Esophagus squamous epithelium (tissue), 5 donors: ENCODE results near the gene NR4A1. TPM values are rescaled to one million over a fixed set of nuclear protein-coding genes. Genes with fewer than 3 reads are reported as not detected.
A peak's percentile ranks its signal among the peaks of the same experiment; 100 is the strongest.

Experiments used
- DNase-seq: peaks from one replicate; lab custom pipeline; 2025; lab: John Stamatoyannopoulos, UW
- H3K27ac ChIP-seq, 4 donors: fragments of 200-600 bp; sonication (generic); one replicate each; pipeline ENCODE4 v1.5.1; 2016 to 2019; ENCODE audit warnings: mild to moderate bottlenecking in 1 of 4
- H3K27me3 ChIP-seq, 4 donors: fragments of 200-600 bp; sonication (generic); 1 replicate in 3 of 4; 2 replicates in 1 of 4; pipeline versions ENCODE4 v1.5.1 to v1.6.0; 2017 to 2021; ENCODE audit warnings: antibody characterized with exemption in 1 of 4
- H3K36me3 ChIP-seq, 3 donors: fragments of 200-600 bp; sonication (generic); one replicate each; pipeline ENCODE4 v1.5.1; 2016 to 2019
- H3K4me1 ChIP-seq, 3 donors: fragments of 200-600 bp; sonication (generic); one replicate each; pipeline ENCODE4 v1.5.1; 2017 to 2019
- H3K4me3 ChIP-seq, 4 donors: fragments of 200-600 bp; sonication (generic); 1 replicate in 3 of 4; 2 replicates in 1 of 4; pipeline ENCODE4 v1.5.1; 2016 to 2019; ENCODE audit warnings: mild to moderate bottlenecking in 2 of 4, moderate library complexity in 1 of 4
- H3K9me3 ChIP-seq, 3 donors: fragments of 200-600 bp; sonication (generic); one replicate each; pipeline ENCODE4 v1.5.1; 2016 to 2019
- POLR2A ChIP-seq, 4 donors: fragments of 450-650 bp; IDR thresholded peaks; one replicate each; pipeline ENCODE4 v1.6.1; 2017; ENCODE audit warnings: antibody characterized with exemption in 4 of 4, mild to moderate bottlenecking in 4 of 4, moderate library complexity in 3 of 4
- WGBS, 2 donors: methylation state at CpG; one replicate each; pipeline ENCODE4 v1.1.5; 2018; 5-methylcytosine and 5-hydroxymethylcytosine counted together
- intact Hi-C: fragments of 100-400 bp; cut with DNase I; formaldehyde crosslinking; loops from one replicate; pipeline ENCODE4 v1.15.0; 2022
- total RNA-seq, 4 donors: library from RNA; depleted of rRNA; stranded (reverse); fragments of >200 nt; gene quantifications; one replicate each; pipeline ENCODE4 v1.1.0, GENCODE V29; 2016
- TF ChIP-seq, protein P1 (sequence below), 6 experiments: fragments of 450-650 bp in 4 of 6; fragments of 200-600 bp in 2 of 6; sonication (generic) in 2 of 6; IDR thresholded peaks; one replicate each; pipeline ENCODE4 v1.5.1; 2016 to 2019; ENCODE audit warnings: antibody characterized with exemption in 6 of 6, mild to moderate bottlenecking in 4 of 6, moderate library complexity in 4 of 6
- donor health status: DM: yes; HTN: yes; CAD: no.

The NR4A1 gene
- total RNA-seq, 4 donors from 2014 or later: 3.4 to 12.6 (median 5.6) TPM

DNA sequence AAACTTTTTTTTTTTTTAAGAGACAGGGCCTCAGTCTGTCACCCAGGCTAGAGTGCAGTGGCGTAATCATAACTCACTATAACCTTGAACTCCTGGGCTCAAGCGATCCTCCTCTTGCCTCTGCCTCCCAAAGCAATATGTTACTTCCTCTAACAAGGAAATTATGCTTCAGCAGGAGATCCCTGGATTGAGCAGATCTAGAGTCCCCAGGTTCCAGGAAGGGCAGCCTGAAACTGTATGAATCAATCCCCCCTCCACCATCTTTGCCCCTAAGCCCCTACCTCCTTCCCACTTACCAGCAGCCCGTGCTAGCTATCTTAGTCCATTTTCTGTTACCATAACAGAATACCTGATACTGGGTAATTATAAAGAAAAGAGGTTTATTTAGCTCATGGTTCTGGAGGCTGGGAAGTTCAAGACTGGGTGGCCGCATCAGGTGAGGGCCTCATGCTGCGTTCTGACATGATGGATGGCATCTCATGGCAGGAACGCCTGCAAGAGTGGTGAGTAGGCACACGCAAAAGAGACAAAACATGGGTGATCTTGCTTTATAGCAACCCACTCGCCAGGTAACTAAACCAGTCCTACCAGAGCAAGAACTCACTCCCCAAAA lies 39.5 kb upstream of the NR4A1 start:
- 89 to 91% methylated on average over 8 of the region's 8 CpGs for WGBS, 2 donors
- TF ChIP-seq, protein P1, sequence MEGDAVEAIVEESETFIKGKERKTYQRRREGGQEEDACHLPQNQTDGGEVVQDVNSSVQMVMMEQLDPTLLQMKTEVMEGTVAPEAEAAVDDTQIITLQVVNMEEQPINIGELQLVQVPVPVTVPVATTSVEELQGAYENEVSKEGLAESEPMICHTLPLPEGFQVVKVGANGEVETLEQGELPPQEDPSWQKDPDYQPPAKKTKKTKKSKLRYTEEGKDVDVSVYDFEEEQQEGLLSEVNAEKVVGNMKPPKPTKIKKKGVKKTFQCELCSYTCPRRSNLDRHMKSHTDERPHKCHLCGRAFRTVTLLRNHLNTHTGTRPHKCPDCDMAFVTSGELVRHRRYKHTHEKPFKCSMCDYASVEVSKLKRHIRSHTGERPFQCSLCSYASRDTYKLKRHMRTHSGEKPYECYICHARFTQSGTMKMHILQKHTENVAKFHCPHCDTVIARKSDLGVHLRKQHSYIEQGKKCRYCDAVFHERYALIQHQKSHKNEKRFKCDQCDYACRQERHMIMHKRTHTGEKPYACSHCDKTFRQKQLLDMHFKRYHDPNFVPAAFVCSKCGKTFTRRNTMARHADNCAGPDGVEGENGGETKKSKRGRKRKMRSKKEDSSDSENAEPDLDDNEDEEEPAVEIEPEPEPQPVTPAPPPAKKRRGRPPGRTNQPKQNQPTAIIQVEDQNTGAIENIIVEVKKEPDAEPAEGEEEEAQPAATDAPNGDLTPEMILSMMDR (IDR thresholded peaks at IDR 0.05): no peak
- no peak for TF ChIP-seq POLR2A (IDR thresholded peaks at IDR 0.05)
- no peak overlapping the region for H3K4me3 ChIP-seq
- no peak for DNase-seq
- H3K27ac ChIP-seq: peak overlapping the region in 3 of 4 donors; percentile 90 to 96 (median 92)
- peaks cover 0 to 12% (median 3%) of the 10 kb centered on the region in 4 donors for H3K27me3 ChIP-seq
- intact Hi-C loops: no loop called here
- H3K4me1 ChIP-seq: peaks cover 8 to 70% (median 18%) of the 10 kb centered on the region in 3 donors
- peaks cover 0 to 42% (median 0%) of the 10 kb centered on the region in 3 donors for H3K36me3 ChIP-seq
- no peaks in the 10 kb centered on the region for H3K9me3 ChIP-seq

DNA sequence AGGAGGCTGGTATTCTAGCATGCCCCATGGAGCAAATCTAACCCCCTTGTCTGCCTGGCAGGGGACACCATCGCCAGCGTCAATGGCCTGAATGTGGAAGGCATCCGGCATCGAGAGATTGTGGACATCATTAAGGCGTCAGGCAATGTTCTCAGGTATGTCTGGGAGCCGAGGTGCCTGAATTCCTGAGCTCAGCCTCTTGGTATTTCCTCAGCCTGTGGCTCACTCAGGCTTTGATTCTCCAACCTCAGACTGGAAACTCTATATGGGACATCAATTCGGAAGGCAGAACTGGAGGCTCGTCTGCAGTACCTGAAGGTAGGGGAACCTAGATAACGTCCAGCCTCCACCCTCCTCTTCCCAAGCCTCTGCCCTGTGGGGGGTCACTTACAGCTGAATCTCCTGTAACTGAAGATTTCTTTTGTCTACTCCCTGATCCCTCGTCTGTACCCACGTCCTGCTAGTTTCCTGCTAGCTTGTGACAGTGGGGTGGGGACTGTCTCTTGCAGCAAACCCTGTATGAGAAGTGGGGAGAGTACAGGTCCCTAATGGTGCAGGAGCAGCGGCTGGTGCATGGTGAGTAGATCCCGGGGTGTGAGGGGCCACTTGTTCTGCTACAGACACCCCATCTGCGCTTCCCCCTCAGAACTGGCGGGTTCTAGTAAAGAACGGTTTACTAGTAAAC lies 37.5 kb upstream of the NR4A1 start:
- WGBS, 2 donors: 74 to 91% methylated on average over 14 to 15 of the region's 16 CpGs
- Histone ChIP-seq H3K9me3 (no peaks in the 10 kb centered on the region), H3K36me3 (peaks cover 0 to 42% (median 0%) of the 10 kb centered on the region in 3 donors), H3K27ac (no peak overlapping the region), H3K4me1 (peaks cover 5 to 49% (median 9%) of the 10 kb centered on the region in 3 donors), H3K27me3 (no peaks in the 10 kb centered on the region), H3K4me3 (no peak overlapping the region)
- TF ChIP-seq, protein P1 (IDR thresholded peaks at IDR 0.05): no peak
- TF ChIP-seq POLR2A (IDR thresholded peaks at IDR 0.05): no peak
- DNase-seq: no peak
- intact Hi-C loops: no loop called here

DNA sequence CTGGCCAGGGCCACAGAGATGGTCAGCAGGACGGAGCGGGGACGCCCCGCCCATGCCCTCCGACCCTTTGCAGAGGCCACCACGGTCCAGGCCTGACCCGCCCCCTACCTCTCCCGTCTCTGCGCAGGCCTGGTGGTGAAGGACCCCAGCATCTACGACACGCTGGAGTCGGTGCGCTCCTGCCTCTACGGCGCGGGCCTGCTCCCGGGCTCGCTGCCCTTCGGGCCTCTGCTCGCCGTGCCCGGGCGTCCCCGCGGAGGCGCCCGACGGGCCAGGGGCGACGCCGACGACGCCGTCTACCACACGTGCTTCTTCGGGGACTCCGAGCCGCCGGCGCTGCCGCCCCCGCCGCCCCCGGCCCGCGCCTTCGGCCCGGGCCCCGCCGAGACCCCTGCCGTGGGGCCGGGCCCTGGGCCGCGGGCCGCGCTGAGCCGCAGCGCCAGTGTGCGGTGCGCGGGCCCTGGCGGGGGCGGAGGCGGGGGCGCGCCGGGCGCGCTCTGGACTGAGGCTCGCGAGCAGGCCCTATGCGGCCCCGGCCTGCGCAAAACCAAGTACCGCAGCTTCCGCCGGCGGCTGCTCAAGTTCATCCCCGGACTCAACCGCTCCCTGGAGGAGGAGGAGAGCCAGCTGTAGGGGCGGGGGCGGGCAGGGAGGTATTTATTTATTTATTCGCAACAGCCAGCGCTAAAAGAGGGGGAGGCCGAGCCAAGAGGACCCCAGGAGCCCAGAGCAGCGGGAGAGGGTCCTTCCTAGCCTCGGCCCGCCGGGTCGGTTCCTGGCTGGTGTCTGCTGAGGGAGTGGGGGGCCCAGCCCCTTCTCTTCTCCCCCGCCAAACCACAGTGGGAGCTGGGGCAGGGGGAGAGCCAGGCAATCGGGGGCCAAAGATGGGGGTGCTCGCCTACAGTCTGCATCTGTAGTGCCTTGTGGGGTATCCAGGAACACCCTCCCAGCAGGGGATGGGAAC lies 36.4 kb upstream of the NR4A1 start:
- TF ChIP-seq POLR2A (IDR thresholded peaks at IDR 0.05): no peak
- TF ChIP-seq, protein P1 (IDR thresholded peaks at IDR 0.05): no peak
- peaks cover 0 to 42% (median 0%) of the 10 kb centered on the region in 3 donors for H3K36me3 ChIP-seq
- no peak for DNase-seq
- H3K27me3 ChIP-seq: peaks cover 0 to 2% (median 0%) of the 10 kb centered on the region in 4 donors
- intact Hi-C loops: no loop called here
- peaks cover 5 to 38% (median 9%) of the 10 kb centered on the region in 3 donors for H3K4me1 ChIP-seq
- H3K4me3 ChIP-seq: no peak overlapping the region
- no peak overlapping the region for H3K27ac ChIP-seq
- H3K9me3 ChIP-seq: no peaks in the 10 kb centered on the region
- 83 to 94% methylated on average over 7 to 9 of the region's 93 CpGs for WGBS, 2 donors

DNA sequence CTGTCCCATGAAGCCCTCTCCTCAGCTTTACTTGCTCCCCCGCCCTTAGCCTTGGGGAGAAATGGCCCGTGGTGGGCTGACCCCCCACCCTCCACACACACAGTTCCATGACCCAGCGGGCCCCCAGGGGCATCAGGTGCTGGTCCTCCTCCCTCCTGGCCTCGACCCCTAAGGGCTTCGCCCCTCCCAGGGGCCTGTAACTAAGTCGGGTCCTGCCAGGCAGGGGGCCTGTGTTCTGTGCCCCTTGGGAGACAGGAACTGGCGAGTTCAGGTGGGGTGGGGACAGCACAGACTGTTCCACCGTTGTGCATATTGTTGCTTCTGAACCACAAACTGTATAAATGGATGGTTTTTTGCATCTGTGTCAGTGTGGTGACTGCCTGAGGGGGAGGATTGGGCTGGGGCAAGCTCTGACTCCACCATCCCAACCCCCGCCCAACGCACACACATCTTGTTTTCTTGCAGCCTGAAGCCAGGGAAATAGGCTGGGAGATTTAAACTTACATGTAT lies 35.7 kb upstream of the NR4A1 start:
- no peak for TF ChIP-seq POLR2A (IDR thresholded peaks at IDR 0.05)
- TF ChIP-seq, protein P1 (IDR thresholded peaks at IDR 0.05): no peak
- Histone ChIP-seq H3K4me1 (peaks cover 5 to 33% (median 7%) of the 10 kb centered on the region in 3 donors), H3K36me3 (peaks cover 0 to 42% (median 0%) of the 10 kb centered on the region in 3 donors), H3K27me3 (peaks cover 0 to 2% (median 0%) of the 10 kb centered on the region in 4 donors), H3K9me3 (no peaks in the 10 kb centered on the region), H3K27ac (no peak overlapping the region), H3K4me3 (no peak overlapping the region)
- intact Hi-C loops: no loop called here
- WGBS, 2 donors: 46 to 66% methylated on average over 5 to 7 of the region's 10 CpGs
- DNase-seq: no peak
